Measurements from ENCODE around the gene PRKAA2. TPM values are rescaled to one million over a fixed set of nuclear protein-coding genes. Genes with fewer than 3 reads are reported as not detected.

PRKAA2 gene
- total RNA-seq, 1 donor from 2014 or later = 81.1 TPM

DNA sequence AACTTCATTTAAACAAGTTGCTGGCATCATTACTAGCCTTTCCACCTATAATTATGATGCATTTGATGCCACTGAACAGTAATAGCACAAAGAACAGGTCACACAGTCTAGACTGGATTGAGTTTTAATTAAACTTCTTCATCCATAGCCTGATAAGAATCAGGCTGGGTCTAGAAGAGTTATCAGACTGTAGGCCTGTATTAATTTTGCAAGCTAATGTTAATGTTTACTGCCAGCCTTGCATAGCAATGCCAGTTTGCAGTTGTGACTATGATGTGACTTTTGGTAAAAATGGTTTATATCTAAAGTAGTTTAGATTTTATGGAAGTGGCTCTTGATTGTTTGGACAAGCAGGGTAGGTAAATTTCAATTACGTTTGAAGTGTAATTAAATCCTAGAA is 68.0 kb downstream of the PRKAA2 start:
- DNase-seq = no peak

DNA sequence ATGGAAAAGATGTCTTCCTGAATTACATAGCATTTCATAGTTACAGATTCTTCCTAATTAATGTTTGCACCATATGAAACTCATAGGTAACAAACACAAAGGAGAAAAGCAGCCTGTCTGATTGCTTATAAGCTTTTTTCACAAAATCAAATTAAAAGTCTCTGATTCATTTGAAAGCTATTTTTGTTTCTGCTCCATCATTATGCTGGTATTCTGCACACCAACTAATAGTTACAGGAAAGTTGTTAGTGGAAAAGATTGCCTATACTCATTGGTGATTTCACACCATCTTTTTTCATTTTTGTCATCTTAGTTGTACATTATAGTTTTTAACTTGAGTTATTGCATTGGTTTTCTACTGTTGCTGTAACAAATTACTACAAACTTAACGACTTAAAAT is 70.0 kb downstream of the PRKAA2 start:
- DNase-seq = no peak

DNA sequence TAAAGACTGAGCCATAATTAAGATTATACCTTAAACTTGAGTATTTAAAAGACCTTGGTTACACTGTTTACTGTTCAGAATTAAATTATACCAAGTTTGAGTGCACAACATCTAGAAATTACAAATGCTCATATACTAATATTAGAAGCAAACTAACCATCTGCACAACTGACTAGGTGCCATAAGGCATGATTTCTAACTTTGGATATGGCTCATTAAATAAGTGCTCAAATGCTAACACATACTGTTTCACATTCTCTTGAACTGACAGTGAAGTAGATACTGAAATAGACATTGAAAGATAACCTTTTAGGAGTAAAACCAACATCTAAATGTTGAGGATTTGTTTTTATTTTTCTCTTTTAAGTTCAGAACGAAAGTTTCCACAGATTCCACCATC is 74.1 kb downstream of the PRKAA2 start:
- DNase-seq = no peak

DNA sequence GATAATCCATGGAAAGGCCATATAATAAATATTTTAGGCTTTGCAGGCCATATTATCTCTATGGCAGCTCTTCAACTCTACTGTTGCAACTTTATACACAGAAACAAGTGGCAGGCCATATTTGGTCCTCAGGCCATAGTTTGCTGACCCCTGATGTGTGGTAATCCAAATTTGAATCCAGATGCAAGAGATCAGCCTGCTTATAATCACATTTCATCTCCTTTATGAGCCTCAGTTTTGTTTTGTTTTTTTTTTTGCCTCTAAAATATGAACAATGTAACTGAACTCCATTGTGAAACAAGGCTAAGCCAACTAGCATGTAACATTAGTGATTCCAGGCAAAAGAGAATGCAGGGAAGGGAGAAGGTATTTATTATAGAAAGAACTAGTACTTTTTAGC is 81.6 kb downstream of the PRKAA2 start:
- DNase-seq = no peak

DNA sequence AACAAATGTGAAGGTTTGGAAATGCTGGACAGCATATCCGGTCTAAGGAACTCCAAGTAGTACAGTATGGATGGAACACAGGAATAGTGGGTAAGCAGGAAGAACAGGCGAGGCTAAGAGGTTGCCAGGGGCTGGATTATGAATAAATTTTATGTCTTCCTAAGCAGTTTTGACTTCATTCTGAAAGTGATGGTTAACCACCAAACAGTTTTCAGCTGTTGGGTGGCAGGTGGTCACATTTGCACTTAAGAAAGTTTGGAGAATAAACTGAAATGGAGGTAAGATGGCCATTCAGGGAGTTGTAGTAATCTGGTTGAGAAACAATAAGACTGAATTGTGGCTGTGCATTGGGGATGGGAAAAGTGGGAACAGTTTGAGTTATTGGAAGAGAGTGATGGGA is 83.8 kb downstream of the PRKAA2 start:
- DNase-seq = no peak

DNA sequence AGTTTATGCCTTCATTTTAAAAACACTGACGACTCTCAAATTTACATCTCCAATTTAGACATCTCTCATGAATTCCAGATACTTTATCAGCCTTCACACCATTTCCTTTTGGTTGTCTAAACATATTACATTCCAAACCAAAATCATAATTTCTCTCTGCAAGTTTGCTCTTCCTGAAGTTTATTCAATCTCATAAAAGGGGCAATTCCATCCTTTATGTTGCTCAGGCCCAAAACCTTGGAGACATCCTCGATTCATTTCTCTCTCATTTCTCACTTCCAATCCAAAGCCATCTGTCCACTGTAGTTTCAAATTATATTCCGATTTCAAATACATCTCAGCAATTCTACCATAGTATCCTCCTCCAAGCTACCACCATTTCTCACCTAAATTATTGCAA is 100.1 kb downstream of the PRKAA2 start:
- DNase-seq = no peak

GRCh38 chr1:56754708-56755479 is 109.8 kb downstream of the PRKAA2 start:
- DNase-seq = no peak

DNA sequence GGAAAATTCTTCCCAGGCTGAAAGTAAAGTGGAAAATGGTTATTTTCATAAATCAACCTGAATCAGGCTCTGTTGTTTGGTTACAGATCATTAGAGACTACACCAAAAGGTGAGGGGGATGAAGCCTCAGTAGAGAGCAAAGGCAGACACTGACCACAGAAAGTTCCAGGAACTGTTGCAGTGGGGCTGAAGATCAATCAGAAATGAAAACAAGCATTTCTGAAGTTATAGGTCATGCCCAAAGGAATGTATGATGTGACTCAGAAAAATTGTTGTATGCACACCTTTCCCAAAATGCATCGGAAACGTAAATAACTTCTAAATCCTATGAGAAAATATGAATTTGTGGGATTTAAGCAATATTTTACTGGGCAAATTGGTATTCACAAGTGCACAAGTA is 110.8 kb downstream of the PRKAA2 start:
- no peak for DNase-seq

DNA sequence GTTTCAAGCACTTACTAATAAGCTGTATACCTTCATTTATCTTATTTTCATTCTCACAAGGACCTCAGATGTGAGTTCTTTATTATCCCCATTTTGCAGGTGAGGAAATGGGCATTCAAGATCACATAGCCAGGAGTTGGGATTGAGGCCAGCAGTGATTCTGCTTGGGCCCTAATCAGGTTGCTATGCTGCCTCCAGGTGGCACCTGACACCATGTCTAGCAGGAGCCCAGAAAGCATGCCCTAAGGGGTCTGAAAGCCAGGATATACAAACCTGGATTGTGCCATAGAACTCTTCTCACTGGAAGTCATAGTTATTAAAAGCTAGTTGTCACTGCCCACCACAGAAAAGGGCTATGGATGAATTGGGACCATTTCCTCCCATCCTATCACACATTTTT is 113.0 kb downstream of the PRKAA2 start:
- DNase-seq = no peak

- DNase-seq = no peak
Observed at GRCh38 chr1:56758794-56759193, 113.7 kb downstream of the PRKAA2 start.

Small RNAs within 50 kb of the gene (small RNA-seq; reads per million reads assigned to genes)
- gene AC099789.1 (ENCODE audit: low replicate concordance) = not detected

Other genes with a start within 250 kb of the PRKAA2 start
- 191 TPM for gene PLPP3, start 65.8 kb upstream of the PRKAA2 start, total RNA-seq
- 0.31 TPM for gene FYB2, start 174.1 kb downstream of the PRKAA2 start, total RNA-seq
- gene C8A, start 209.5 kb downstream of the PRKAA2 start, total RNA-seq = not detected

Measured in tongue (tissue), 3 donors.